ENCODE results near the gene CCDC39. TPM values are rescaled to one million over a fixed set of nuclear protein-coding genes. Genes with fewer than 3 reads are reported as not detected.

The CCDC39 gene
- total and polyA plus RNA-seq, 11 donors = not detected

GRCh38 chr3:180656406-180656805 is 22.9 kb downstream of the CCDC39 start:
- no peak overlapping the region for H3K4me3 ChIP-seq
- 26 to 49% (median 38%) methylated on average over 4 of the region's 4 CpGs for WGBS, 4 donors
- no peaks in the 10 kb centered on the region for H3K9me3 ChIP-seq
- intact Hi-C loops (cut with DNase I) = no loop called here
- DNase-seq (no peak), ATAC-seq (no peak)
- TF ChIP-seq, protein P1, sequence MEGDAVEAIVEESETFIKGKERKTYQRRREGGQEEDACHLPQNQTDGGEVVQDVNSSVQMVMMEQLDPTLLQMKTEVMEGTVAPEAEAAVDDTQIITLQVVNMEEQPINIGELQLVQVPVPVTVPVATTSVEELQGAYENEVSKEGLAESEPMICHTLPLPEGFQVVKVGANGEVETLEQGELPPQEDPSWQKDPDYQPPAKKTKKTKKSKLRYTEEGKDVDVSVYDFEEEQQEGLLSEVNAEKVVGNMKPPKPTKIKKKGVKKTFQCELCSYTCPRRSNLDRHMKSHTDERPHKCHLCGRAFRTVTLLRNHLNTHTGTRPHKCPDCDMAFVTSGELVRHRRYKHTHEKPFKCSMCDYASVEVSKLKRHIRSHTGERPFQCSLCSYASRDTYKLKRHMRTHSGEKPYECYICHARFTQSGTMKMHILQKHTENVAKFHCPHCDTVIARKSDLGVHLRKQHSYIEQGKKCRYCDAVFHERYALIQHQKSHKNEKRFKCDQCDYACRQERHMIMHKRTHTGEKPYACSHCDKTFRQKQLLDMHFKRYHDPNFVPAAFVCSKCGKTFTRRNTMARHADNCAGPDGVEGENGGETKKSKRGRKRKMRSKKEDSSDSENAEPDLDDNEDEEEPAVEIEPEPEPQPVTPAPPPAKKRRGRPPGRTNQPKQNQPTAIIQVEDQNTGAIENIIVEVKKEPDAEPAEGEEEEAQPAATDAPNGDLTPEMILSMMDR (IDR thresholded peaks at IDR 0.05) = no peak
- no peak for TF ChIP-seq POLR2A (IDR thresholded peaks at IDR 0.05)
- no peaks in the 10 kb centered on the region for H3K36me3 ChIP-seq
- no peaks in the 10 kb centered on the region for H3K27me3 ChIP-seq
- H3K27ac ChIP-seq = no peak overlapping the region
- H3K4me1 ChIP-seq = no peaks in the 10 kb centered on the region

- WGBS, 4 donors = 36 to 45% (median 42%) methylated on average over 1 of the region's 1 CpG
- H3K4me1 ChIP-seq = no peaks in the 10 kb centered on the region
- no peak for TF ChIP-seq POLR2A (IDR thresholded peaks at IDR 0.05)
- TF ChIP-seq, protein P1 (IDR thresholded peaks at IDR 0.05) = peak in 2 of 12 donors; percentile 11 to 23
- H3K9me3 ChIP-seq = no peaks in the 10 kb centered on the region
- no peak overlapping the region for H3K27ac ChIP-seq
- intact Hi-C loops (cut with DNase I) = no loop called here
- no peak overlapping the region for H3K4me3 ChIP-seq
- DNase-seq (no peak), ATAC-seq (no peak)
- peaks cover 0 to 8% (median 0%) of the 10 kb centered on the region in 9 donors for H3K27me3 ChIP-seq
- no peaks in the 10 kb centered on the region for H3K36me3 ChIP-seq
Measured at GRCh38 chr3:180646187-180646790, 33.0 kb downstream of the CCDC39 start.

DNA sequence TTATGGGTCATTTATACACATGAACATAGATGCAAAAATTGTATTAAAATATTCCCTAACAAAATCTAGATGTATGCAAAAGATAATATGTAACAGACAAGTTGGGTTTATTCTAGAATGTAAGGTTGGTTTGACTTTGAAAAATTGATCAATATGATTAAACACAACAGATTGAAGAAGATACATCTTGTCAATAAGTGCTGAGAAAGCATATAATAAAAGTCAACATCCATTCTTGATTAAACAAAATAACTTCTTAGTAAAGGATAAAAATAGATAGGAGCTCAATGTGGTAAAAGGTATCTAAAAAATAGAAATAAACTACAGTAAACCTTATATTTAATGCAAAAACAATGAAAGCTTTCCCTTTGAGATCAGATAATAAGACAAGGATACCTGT is 38.3 kb downstream of the CCDC39 start:
- Histone ChIP-seq H3K9me3 (no peaks in the 10 kb centered on the region), H3K27ac (no peak overlapping the region), H3K4me3 (no peak overlapping the region), H3K27me3 (no peaks in the 10 kb centered on the region), H3K36me3 (no peaks in the 10 kb centered on the region), H3K4me1 (no peaks in the 10 kb centered on the region)
- no peak for DNase-seq
- intact Hi-C loops (cut with DNase I) = no loop called here
- no peak for ATAC-seq
- TF ChIP-seq, protein P1 (IDR thresholded peaks at IDR 0.05) = no peak
- no peak for TF ChIP-seq POLR2A (IDR thresholded peaks at IDR 0.05)

DNA sequence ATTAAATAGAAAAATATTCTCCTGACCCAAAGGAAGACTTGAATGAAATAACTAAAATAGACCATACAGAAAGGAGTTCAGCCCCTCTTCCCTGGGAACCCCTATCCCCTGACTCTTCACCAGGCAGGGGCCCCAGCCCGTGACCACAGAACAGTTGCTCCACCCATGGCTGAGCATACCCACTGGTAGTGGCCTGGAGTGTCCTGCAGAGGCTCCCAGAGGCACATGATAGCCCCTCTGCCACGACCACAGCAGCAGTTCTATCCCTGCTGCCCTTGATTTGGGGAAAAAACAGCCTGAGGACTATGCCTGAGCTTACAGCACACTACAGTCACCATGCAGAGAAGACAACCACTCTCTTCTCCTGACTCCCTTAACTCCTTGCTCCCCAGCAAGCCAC is 45.6 kb downstream of the CCDC39 start:
- 21 to 35% (median 23%) methylated on average over 2 of the region's 2 CpGs for whole genome bisulfite sequencing, 4 donors

More for the DNA sequence above, 45.6 kb downstream of the CCDC39 start:
- Histone ChIP-seq H3K4me3 (no peak overlapping the region), H3K9me3 (no peaks in the 10 kb centered on the region), H3K27ac (no peak overlapping the region), H3K36me3 (no peaks in the 10 kb centered on the region), H3K4me1 (no peaks in the 10 kb centered on the region), H3K27me3 (peaks cover 0 to 6% (median 0%) of the 10 kb centered on the region in 9 donors)
- intact Hi-C loops (cut with DNase I) = no loop called here
- ATAC-seq (no peak), DNase-seq (no peak)
- no peak for TF ChIP-seq POLR2A (IDR thresholded peaks at IDR 0.05)
- TF ChIP-seq, protein P1 (IDR thresholded peaks at IDR 0.05) = no peak

Measured in heart left ventricle (tissue), 16 donors.